SK-N-SH treated with all-trans-retinoic acid at 6 μM for 48 hours (cell line): Measurements from ENCODE around the gene CRYBA2.

ENCODE experiments used
- ATAC-seq: fragments of 200-7000 bp; cut with Tn5 transposase; 3 replicates; pipeline ENCODE4 v1.9.1; 2020; ENCODE audit warnings: mild to moderate bottlenecking, moderate library complexity
- ARNTL ChIP-seq: fragments of 450-650 bp; formaldehyde crosslinking; IDR thresholded peaks from 2 replicates; pipeline ENCODE4 v1.5.0; 2020; ENCODE audit warnings: low read depth, mild to moderate bottlenecking, moderate library complexity, borderline replicate concordance
- BACH2 ChIP-seq: fragments of 250-450 bp; sonication (Bioruptor Pico); IDR thresholded peaks from 2 replicates; pipeline ENCODE4 v1.9.0; 2021; ENCODE audit warnings: mild to moderate bottlenecking, borderline replicate concordance
- CREB5 ChIP-seq: fragments of 250-450 bp; sonication (Bioruptor Pico); IDR thresholded peaks from 2 replicates; pipeline ENCODE4 v1.5.1; 2020; ENCODE audit warnings: low read depth, mild to moderate bottlenecking, moderate library complexity
- CSDC2 ChIP-seq: fragments of 250-450 bp; sonication (Bioruptor Pico); IDR thresholded peaks from 2 replicates; pipeline ENCODE4 v1.5.0; 2020; ENCODE audit warnings: mild to moderate bottlenecking, moderate library complexity
- CSRNP3 ChIP-seq: fragments of 250-450 bp; sonication (Bioruptor Pico); IDR thresholded peaks from 2 replicates; pipeline ENCODE4 v1.5.1; 2021; ENCODE audit warnings: mild to moderate bottlenecking, moderate library complexity
- ESRRG ChIP-seq: fragments of 250-450 bp; sonication (Bioruptor Pico); IDR thresholded peaks from 2 replicates; pipeline ENCODE4 v1.6.1; 2021; ENCODE audit warnings: mild to moderate bottlenecking
- GLIS3 ChIP-seq: fragments of 250-450 bp; sonication (Bioruptor Pico); IDR thresholded peaks from 2 replicates; pipeline ENCODE4 v1.5.0; 2020; ENCODE audit warnings: mild to moderate bottlenecking, moderate library complexity
- OSR1 ChIP-seq: fragments of 250-450 bp; sonication (Bioruptor Pico); IDR thresholded peaks from 2 replicates; pipeline ENCODE4 v1.8.0; 2022; ENCODE audit warnings: moderate library complexity, mild to moderate bottlenecking, inconsistent platforms
- PATZ1 ChIP-seq: fragments of 250-450 bp; sonication (Bioruptor Pico); IDR thresholded peaks from 2 replicates; pipeline ENCODE4 v1.8.0; 2020; ENCODE audit warnings: mild to moderate bottlenecking, moderate library complexity, borderline replicate concordance
- POU6F1 ChIP-seq: fragments of 250-450 bp; sonication (Bioruptor Pico); IDR thresholded peaks from 2 replicates; pipeline ENCODE4 v1.8.0; 2021; ENCODE audit warnings: low read depth, mild to moderate bottlenecking, moderate library complexity, borderline replicate concordance
- PPARA ChIP-seq: fragments of 250-450 bp; sonication (Bioruptor Pico); IDR thresholded peaks from 2 replicates; pipeline ENCODE4 v1.5.0; 2020; ENCODE audit warnings: mild to moderate bottlenecking, borderline replicate concordance
- SNAI2 ChIP-seq: fragments of 250-450 bp; sonication (Bioruptor Pico); IDR thresholded peaks from 2 replicates; pipeline ENCODE4 v1.5.0; 2020; ENCODE audit warnings: mild to moderate bottlenecking, moderate library complexity
- TCF4 ChIP-seq: fragments of 250-450 bp; sonication (Bioruptor Pico); IDR thresholded peaks from 2 replicates; pipeline ENCODE4 v1.8.0; 2021; ENCODE audit warnings: mild to moderate bottlenecking, moderate library complexity, borderline replicate concordance
- TOX ChIP-seq: fragments of 250-450 bp; sonication (Bioruptor Pico); IDR thresholded peaks from 2 replicates; pipeline ENCODE4 v1.8.0; 2021; ENCODE audit warnings: mild to moderate bottlenecking, moderate library complexity, borderline replicate concordance
- ZC3H10 ChIP-seq: fragments of 250-450 bp; sonication (Bioruptor Pico); IDR thresholded peaks from 2 replicates; pipeline ENCODE4 v1.5.1; 2021; ENCODE audit warnings: mild to moderate bottlenecking, moderate library complexity
- ZFP3 ChIP-seq: fragments of 250-450 bp; sonication (Bioruptor Pico); IDR thresholded peaks from 2 replicates; pipeline ENCODE4 v1.5.0; 2020; ENCODE audit warnings: mild to moderate bottlenecking, moderate library complexity
- ZFP30 ChIP-seq: fragments of 450-650 bp; formaldehyde crosslinking; IDR thresholded peaks from 2 replicates; pipeline ENCODE4 v1.5.0; 2022; ENCODE audit warnings: mild to moderate bottlenecking, moderate library complexity
- ZNF565 ChIP-seq: fragments of 450-650 bp; formaldehyde crosslinking; conservative IDR thresholded peaks from 2 replicates; pipeline ENCODE4 v1.5.0; 2020; ENCODE audit warnings: low read depth, mild to moderate bottlenecking, moderate library complexity
- ZNF70 ChIP-seq: fragments of 450-650 bp; formaldehyde crosslinking; IDR thresholded peaks from 2 replicates; pipeline ENCODE4 v1.5.0; 2020; ENCODE audit warnings: mild to moderate bottlenecking, moderate library complexity
- ZNF8 ChIP-seq: fragments of 450-650 bp; formaldehyde crosslinking; IDR thresholded peaks from 2 replicates; pipeline ENCODE4 v1.5.0; 2020; ENCODE audit warnings: mild to moderate bottlenecking, moderate library complexity

CRYBA2 gene

GRCh38 chr2:219026946-219027345, 33.7 kb upstream of the CRYBA2 start:
- no peak for ATAC-seq
- TF ChIP-seq ESRRG (CRISPR knock-in tag) (no peak), PPARA (CRISPR knock-in tag) (no peak), GLIS3 (CRISPR knock-in tag) (no peak), TCF4 (CRISPR knock-in tag) (no peak), TOX (CRISPR knock-in tag) (no peak), PATZ1 (no peak), SNAI2 (CRISPR knock-in tag) (no peak), ZFP3 (no peak)

GRCh38 chr2:219025637-219026585, 32.7 kb upstream of the CRYBA2 start:
- no peak for ATAC-seq
- TF ChIP-seq ESRRG (CRISPR knock-in tag), result no peak
- no peak for TF ChIP-seq ZC3H10 (CRISPR knock-in tag)
- no peak for TF ChIP-seq PPARA (CRISPR knock-in tag)
- no peak for TF ChIP-seq ZNF70 (CRISPR knock-in tag)
- TF ChIP-seq CSDC2, result no peak
- TF ChIP-seq ARNTL, result no peak
- no peak for TF ChIP-seq BACH2 (CRISPR knock-in tag)
- TF ChIP-seq ZNF565 (CRISPR knock-in tag), result no peak
- no peak for TF ChIP-seq CREB5
- no peak for TF ChIP-seq OSR1 (CRISPR knock-in tag)

GRCh38 chr2:219024059-219024458, 30.8 kb upstream of the CRYBA2 start:
- TF ChIP-seq ZNF565 (CRISPR knock-in tag), result no peak
- TF ChIP-seq ZFP30 (CRISPR knock-in tag), result no peak
- TF ChIP-seq, all 23 proteins: peak for 0
- ATAC-seq, result no peak

- TF ChIP-seq ZNF565 (CRISPR knock-in tag), result no peak
- TF ChIP-seq ARNTL, result no peak
- TF ChIP-seq CREB5, result no peak
- TF ChIP-seq TCF4 (CRISPR knock-in tag), result no peak
- no peak for TF ChIP-seq GLIS3 (CRISPR knock-in tag)
- ATAC-seq, result no peak
Measured at GRCh38 chr2:219023045-219023605, 29.9 kb upstream of the CRYBA2 start.

- ATAC-seq, result no peak
- TF ChIP-seq PPARA (CRISPR knock-in tag) (no peak), ARNTL (no peak), ESRRG (CRISPR knock-in tag) (no peak), PATZ1 (no peak), ZNF70 (CRISPR knock-in tag) (no peak), CSDC2 (no peak), CREB5 (no peak), SNAI2 (CRISPR knock-in tag) (no peak), CSRNP3 (CRISPR knock-in tag) (no peak), OSR1 (CRISPR knock-in tag) (no peak), POU6F1 (CRISPR knock-in tag) (no peak), ZNF565 (CRISPR knock-in tag) (no peak), ZNF8 (no peak), TOX (CRISPR knock-in tag) (no peak), BACH2 (CRISPR knock-in tag) (no peak)
Measured at GRCh38 chr2:219022616-219023015, 29.4 kb upstream of the CRYBA2 start.
